ENCODE measurements around the gene ERICH6B.
"Not testable (repeated sequence)": the region's sequence is repeated elsewhere in the genome, so short reads cannot be mapped to it uniquely, and the experiment has no call there.

Gene ERICH6B

DNA sequence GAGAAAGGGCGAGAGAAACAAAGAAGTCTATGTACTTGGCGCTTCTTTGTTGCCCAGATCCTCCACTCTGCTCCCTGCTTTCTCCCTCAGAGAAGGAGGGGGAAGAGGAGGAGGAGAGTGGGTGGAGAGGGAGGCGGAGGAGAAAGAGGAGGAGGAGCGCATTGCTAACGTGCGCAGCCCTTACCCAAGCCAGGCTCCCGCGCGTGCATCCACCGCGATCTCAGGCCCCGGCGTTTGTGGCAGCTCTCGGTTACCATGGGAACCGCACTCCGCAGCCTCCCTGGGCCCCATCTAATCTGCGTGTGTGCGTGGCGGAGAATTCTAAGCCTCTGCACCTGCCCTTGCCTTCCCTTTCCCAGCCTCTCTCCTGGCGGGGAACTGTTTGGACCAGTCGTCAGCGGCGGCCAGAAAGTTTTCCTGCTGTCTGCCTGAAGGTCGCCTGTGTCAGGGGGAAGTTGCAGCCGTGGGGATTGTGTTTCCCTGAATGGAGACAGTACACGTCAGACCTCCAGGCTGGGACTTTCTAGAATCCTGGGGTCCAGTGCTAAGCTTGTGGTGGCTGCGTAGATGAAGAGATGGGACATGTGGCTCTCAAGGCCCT, at the start of gene ERICH6B:
TSS of gene ERICH6B (minus strand) at position 239 of the 601 bp plus-strand sequence. CDS start 18,734 bp downstream, outside the sequence.
- DNase-seq: peak; percentile 36 to 39

DNA sequence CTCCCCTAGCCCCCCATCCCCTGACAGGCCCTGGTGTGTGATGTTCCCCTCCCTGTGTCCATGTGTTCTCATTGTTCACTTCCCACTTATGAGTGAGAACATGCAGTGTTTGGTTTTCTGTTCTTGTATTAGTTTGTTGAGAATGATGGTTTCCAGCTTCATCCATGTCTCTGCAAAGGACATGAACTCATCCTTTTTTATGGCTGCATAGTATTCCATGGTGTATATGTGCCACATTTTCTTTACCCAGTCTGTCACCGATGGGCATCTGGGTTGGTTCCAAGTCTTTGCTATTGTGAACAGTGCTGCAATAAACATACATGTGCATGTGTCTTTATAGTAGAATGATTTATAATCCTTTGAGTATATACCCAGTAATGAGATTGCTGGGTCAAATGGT, 47.4 kb upstream of the ERICH6B start:
- not testable (repeated sequence) for DNase-seq

GRCh38 chr13:45662162-45662561, 46.6 kb upstream of the ERICH6B start:
- no peak for DNase-seq

DNA sequence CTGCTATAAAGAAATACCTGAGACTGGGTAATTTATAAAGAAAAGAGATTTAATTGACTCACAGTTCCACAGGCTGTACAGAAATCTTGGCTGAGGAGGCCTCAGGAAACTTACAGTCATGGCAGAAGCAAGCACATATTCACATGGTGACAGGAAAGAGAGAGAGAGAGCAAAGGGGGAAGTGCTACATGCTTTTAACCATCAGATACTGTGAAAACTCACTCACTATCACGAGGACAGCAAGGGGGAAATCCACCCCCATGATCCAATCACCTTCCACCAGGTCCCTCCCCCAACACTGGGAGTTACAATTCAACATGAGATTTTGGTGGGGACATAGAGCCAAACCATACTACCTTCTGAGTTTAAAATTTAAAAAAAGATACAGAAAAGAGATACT, 44.9 kb upstream of the ERICH6B start:
- not testable (repeated sequence) for DNase-seq

DNA sequence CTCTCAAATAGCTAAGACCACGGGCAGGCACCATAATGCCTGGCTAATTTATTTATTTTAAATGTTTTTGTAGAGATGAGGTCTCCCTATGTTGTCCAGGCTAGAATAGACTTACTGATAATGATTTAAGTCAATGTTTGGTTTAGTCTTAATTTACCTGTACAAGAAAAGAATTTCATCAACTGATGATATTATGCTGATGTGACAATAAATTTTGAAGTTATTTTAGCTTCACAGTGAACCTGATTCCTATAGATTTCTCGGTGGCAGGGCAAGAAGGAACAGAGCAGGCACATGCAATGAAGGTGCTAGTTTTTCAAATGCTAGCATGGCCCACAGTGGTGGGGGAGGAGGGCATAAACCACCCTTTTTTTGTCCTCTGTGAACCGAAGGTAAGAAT, 44.0 kb upstream of the ERICH6B start:
- DNase-seq: no peak

DNA sequence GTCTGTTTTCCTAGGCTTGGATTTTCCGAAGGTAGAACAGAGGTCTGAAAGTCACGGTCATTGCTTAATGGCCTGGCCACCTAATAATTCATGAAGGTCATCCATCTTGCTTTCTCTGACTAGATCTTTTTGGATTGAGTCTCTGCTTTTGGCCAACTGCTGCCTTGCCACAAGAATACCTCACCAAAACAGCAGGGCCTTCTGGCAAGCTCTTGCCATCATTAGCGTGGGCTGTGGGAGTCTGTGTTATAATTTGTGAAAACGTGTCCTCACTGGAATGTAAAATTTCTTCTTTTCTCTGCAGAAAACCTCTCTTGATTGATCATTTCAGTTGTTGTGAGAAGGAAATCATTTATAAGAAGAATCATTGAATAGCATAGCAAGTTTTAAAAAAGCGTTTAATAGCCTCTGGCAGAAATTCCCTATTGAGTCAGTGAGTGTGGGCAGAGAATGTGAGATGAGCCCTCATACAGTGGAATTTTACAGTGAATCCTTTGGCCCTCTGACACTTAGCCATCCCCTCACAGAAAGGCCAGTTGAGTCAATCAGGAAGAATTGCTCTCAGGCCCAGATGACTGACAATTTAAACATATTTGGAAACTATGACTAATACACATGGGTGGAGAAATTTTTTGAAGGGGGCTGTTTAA, 43.2 kb upstream of the ERICH6B start:
- DNase-seq: no peak

GRCh38 chr13:45654633-45655349, 39.3 kb upstream of the ERICH6B start:
- DNase-seq: no peak

- not testable (repeated sequence) for DNase-seq
Measured at GRCh38 chr13:45645263-45645662, 29.7 kb upstream of the ERICH6B start.

DNA sequence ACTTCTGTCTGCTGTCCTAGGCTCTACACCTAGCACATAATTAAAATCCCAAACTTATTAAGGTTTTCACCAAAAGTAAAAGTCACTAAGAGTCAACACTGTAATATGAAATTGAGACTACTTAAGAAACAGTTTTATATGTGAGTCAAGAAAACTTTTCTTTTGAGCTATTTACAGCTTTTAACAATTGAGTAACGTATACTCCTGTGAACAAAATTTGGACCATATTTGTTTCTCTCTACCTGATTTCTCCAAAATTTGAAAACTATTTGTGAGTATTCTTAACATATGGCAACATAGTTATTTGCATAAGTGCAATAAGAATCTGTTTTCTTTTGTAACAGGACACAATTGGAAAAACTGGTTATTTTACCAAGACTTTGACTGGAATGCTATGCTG, 26.6 kb upstream of the ERICH6B start:
- DNase-seq: not testable (repeated sequence)

DNA sequence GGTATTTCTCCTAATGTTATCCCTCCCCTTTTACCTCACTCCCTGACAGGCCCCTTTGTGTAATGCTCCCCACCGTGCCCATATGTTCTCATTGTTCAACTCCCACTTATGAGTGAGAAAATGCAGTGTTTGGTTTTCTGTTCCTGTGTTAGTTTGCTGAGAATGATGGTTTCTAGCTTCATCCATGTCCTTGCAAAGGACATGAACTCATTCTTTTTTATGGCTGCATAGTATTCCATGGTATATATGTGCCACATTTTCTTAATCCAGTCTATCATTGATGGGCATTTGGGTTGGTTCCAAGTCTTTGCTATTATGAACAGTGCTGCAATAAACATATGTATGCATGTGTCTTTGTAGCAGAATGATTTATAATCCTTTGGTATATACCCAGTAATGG, 19.8 kb upstream of the ERICH6B start:
- DNase-seq: not testable (repeated sequence)

- DNase-seq: no peak
Measured at GRCh38 chr13:45630791-45631190, 15.3 kb upstream of the ERICH6B start.

- DNase-seq: no peak
Measured at GRCh38 chr13:45629940-45630339, 14.4 kb upstream of the ERICH6B start.

- no peak for DNase-seq
Measured at GRCh38 chr13:45628094-45628493, 12.6 kb upstream of the ERICH6B start.

DNA sequence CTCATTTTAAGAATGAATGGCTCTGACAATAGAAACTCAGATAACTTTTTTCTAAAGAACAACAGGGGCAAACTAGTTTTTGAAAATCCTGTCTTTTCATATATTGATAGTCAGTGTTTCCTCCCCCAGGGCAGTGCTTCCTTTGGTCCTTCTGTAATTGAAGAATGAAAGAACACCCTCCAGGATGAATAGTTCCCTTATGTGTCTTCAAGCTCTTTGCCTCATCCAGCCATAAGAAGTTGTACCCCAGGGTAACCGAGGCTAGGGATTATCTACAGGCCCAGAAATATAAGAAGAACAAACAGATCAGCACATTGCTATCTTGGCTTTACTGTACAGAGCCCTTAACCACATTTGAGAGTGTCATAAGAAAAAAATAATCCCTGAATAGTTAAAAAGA, 12.1 kb upstream of the ERICH6B start:
- no peak for DNase-seq

GRCh38 chr13:45626731-45627374, 11.3 kb upstream of the ERICH6B start:
- no peak for DNase-seq

GRCh38 chr13:45623516-45624090, 8.1 kb upstream of the ERICH6B start:
- DNase-seq: no peak

DNA sequence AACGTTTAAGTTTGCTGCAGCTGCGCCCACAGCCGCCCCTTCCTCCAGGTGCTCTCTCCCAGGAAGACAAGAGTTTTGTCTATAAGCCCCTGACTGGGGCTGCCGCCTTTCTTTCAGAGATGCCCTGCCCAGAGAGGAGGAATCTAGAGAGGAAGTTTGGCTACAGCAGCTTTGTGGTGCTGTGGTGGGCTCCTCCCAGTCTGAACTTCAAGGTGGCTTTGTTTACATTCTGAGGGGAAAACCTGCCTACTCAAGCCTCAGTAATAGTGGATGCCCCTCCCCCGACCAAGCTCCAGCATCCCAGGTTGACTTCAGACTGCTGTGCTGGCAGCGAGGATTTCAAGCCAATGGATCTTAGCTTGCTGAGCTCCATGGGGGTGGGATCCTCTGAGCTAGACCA, 6.4 kb upstream of the ERICH6B start:
- no peak for DNase-seq

GRCh38 chr13:45607931-45608330, 7.6 kb downstream of the ERICH6B start:
- no peak for DNase-seq

GRCh38 chr13:45604892-45605291, 10.6 kb downstream of the ERICH6B start:
- DNase-seq: no peak

DNA sequence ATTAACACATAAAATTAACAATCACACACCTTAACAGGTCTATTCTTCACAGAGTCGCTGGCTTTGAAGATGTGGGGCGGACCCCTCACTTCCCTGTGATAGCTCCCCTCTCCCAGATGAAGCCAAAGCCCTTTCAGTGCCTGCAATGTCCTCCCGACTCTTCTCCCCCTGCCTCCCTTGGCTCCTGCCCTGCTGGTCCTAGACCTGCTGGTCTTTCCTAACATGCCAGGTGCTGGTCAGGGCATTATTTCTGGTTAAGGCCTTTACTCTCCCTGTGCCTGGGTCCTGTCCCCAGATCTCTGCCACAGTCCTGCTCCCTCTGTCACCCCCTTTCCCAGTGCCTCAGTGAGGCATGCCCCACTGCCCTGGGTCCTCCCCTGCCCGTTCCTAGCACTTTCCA, 12.2 kb downstream of the ERICH6B start:
- no peak for DNase-seq

DNA sequence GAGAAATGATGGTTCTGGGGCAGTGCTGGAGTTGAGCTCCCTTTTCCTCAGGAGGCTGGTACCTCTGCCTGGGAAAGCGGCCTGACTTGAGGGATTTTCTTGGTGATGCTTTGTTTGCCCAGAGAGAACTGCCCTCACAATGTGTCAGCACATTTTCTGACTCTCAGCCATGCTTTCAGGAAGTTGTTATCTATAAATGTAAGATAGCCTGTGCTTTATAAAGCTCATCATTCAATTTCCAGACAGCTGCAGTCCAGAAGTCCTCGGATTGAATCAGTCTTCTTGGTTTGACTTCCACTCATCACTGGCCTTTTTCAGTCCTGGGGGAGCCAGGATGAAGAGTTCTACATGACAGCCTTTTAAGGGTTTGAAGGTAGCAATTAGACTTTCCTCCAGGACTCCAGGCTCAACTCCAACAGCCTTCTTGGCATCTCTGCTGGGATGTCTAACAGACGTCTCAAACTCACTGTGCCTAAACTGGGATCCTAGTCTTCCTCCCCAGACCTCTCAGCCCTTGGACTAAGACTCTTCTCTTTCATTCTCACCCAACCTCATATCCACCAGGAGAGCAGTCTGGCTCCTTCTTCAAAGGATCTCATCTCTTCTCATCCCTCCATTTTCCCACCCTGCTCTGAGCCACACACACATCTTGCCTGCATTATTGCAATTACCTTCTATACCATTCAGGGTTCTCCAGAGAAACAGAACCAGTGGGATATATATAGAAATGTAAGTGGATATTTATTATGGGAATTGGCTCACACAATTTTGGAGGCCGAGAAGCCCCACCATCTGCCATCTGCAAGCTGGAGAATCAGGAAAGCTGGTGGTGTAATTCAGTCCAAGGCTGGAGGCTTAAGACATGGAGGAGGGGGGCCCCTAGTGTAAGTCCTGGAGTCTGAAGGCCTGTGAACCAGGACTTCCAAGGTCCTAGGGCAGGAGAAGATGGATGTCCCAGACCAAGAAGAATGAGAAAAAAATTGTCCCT, 13.1 kb downstream of the ERICH6B start:
- DNase-seq: no peak

DNA sequence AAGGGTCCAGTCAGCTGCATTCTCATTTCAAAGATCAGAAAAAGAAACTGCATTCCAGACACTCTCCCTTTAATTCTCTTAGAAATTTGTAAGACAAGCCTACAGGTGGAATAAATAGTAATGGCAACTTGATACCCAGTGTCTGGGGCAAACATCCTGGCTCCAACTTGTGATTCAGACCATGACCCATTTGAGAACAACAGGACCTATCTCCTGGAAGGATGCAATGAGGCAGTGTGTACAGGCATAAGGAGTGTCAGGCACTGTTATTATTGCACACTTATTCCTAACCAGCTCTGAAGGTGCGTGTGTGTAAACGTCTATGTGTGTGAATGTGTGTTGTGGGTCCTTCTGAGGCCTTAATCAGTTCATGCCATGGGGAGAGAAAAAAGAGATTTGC, 13.9 kb downstream of the ERICH6B start:
- DNase-seq: no peak

Data from NCI-H1930 (cell line).